ENCODE measurements around the gene PDCD11.
"Not testable (repeated sequence)": the region's sequence is repeated elsewhere in the genome, so short reads cannot be mapped to it uniquely, and the experiment has no call there.

Gene PDCD11

GRCh38 chr10:103470761-103471653, 74.6 kb downstream of the PDCD11 start:
- DNase-seq = no peak

GRCh38 chr10:103472005-103472404, 75.6 kb downstream of the PDCD11 start:
- no peak for DNase-seq

GRCh38 chr10:103473261-103473671, 76.8 kb downstream of the PDCD11 start:
- no peak for DNase-seq

- DNase-seq = no peak
Measured at GRCh38 chr10:103474077-103474476, 77.7 kb downstream of the PDCD11 start.

DNA sequence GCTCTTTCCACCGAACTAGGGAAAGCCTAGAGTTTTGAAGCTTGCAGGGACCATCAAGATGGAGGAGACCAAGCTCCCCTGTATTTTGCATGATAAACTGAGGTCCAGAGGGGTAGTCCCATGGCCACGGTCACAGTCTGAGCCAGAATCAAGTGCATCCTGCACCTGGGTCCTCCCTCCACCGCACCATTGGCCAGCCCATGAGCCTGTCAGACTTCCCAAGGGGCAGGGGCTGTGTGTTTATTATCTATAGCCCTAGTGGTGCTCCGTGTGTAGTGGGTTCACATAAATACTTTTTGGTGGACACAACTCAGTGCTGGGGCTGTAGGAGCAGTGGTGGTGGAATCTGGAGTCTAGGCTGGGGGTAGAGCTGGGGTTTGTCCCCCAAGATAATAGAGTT, 79.0 kb downstream of the PDCD11 start:
- DNase-seq = no peak

DNA sequence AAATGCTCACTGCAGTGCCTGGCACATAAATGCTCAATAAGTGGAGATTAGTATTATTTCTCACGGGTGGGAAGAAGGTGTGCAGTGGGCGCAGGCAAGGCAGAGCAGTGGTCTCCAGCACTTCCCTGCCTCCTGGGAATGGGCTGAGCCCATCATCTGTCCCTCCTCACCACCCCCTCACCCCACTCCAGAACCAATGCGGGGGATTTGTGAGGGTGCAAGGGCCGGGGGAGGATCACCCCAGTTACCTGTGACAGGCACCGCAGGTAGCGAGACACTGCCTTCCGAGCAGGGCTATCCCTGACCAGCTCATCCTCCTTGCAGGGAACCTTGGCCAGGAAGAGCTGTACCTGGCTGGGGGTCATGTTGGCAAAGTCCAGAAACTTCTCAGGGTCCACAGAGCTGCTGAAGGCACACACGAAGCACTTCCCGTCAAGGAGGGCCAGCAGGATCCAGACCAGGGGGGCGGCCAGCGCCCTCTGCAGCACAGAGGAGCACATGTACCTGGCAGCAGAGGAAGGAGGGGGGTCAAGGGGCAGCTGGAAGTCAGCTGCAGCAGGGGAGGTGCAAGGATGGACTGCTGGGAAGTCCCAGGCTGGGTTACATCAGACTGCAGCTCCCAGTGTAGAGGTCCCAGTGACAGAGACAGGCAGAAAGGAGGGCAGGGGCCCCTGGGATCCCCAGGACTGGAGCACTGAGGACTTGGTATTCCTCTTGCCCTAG, 79.8 kb downstream of the PDCD11 start:
- DNase-seq = no peak

- no peak for DNase-seq
Measured at GRCh38 chr10:103478671-103479070, 82.2 kb downstream of the PDCD11 start.

DNA sequence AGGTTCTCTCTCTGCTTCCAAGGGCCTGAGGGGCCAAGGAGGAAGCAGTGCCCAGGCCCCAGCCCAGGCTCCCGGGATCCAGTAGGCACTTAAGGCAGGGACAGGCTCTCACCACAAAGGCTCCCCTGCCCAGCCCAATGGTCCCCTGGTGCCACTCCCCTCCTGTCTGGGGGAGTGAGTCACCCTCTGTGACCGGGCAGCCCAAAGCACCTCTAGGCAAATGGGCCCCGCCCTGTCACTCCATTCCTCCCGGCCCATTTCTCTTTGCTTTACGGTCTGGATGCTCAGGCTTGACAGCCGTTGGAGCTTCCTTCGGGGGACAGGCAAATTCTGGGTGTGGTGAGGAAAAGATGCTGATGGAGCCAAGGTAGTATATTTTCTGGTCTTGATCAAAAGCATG, 82.7 kb downstream of the PDCD11 start, which contains the start of gene CALHM3:
TSS of gene CALHM3 (minus strand) at position 106 of the 400 bp plus-strand sequence. CDS start 208 bp downstream, outside the sequence.
- DNase-seq = no peak

GRCh38 chr10:103480521-103480920, 84.1 kb downstream of the PDCD11 start:
- DNase-seq = no peak

- DNase-seq = no peak
Measured at GRCh38 chr10:103481974-103482531, 85.6 kb downstream of the PDCD11 start.

- DNase-seq = not testable (repeated sequence)
Measured at GRCh38 chr10:103486635-103487409, 90.4 kb downstream of the PDCD11 start.

DNA sequence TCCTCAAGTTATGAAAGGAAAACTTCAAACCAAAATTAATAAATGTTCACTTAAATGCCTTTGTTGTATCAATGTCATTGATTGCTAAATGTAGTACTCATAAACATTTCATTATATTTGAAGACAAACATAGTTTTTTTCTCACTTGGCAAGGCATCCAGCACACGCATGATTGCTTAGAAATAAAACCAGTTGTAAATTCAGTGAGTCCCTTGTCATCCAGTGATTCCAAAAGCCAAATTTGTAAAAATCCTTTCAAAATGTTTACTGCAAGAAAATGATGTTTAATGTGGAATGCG, 90.9 kb downstream of the PDCD11 start:
- no peak for DNase-seq

GRCh38 chr10:103490986-103491314, 94.5 kb downstream of the PDCD11 start:
- DNase-seq = no peak

- DNase-seq = peak in 1 of 56 donors; percentile 11
Measured at GRCh38 chr10:103491729-103492364, 95.4 kb downstream of the PDCD11 start.

GRCh38 chr10:103492655-103493261, 96.3 kb downstream of the PDCD11 start:
- no peak for DNase-seq

DNA sequence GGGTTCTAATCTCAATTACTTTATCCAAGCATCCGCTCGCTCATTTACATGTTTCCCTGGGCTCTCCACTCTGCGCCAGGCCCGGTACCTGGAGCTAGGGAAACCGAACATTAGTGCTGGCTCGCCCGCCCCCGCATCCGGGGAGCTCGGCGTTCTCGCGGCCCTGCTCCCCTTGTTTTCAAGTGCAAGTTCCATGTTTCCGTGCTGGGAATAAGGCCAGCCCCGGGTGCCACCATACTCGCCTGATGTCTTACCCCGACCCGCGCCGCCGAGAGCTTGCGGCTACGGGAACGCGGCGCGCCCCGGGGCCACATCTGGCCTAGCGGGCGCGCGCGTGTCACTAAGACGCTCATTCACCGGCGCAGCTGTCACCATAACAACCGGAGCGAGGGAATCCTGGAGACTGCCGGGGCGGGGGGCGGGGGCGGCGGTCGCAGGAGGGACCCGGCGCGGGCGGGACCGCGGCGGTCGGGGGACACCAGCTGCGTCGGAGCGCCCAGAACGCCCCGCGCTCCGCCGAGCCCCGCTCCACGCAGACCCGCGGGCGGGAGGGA, 97.0 kb downstream of the PDCD11 start, which contains the start of gene NEURL1:
TSS of gene NEURL1 (plus strand) at position 344 of the 554 bp plus-strand sequence. CDS start 683 bp downstream, outside the sequence.
- DNase-seq = peak in 36 of 56 donors; percentile 10 to 73 (median 41)

GRCh38 chr10:103493916-103494877, 97.8 kb downstream of the PDCD11 start:
- DNase-seq = peak in 11 of 56 donors; percentile 10 to 40 (median 20)

- DNase-seq = no peak
Measured at GRCh38 chr10:103495321-103495720, 98.9 kb downstream of the PDCD11 start.
